H1 (cell line): ENCODE data around the gene FGF2. TPM values are rescaled to one million over a fixed set of nuclear protein-coding genes. Genes with fewer than 3 reads are reported as not detected.

Source experiments
- CTCF ChIA-PET: fragments of 300-600 bp; sonication (Branson Sonifier 250); formaldehyde crosslinking; loops from one replicate; lab custom pipeline; 2021; ENCODE audit not compliant: partially characterized antibody; lab: Charles Lee
- POLR2A ChIA-PET: fragments of 300-600 bp; sonication (Branson Sonifier 250); formaldehyde crosslinking; loops from one replicate; lab custom pipeline; 2021; ENCODE audit warnings: inconsistent platforms; ENCODE audit not compliant: partially characterized antibody; lab: Charles Lee
- DNase-seq, 2 experiments: peaks; one replicate each; pipeline versions ENCODE4 v3.0.0 to v3.0.0-alpha.2; 2010 to 2022; ENCODE audit warnings: low spot score in 2 of 2, low read depth in 1 of 2, mixed read lengths in 1 of 2
- FAIRE-seq: peaks from 2 replicates; lab custom pipeline; 2011; peaks lifted over from hg19 to GRCh38; lab: Jason Lieb, UNC
- H2AFZ ChIP-seq: 2 replicates; pipeline ENCODE4 v1.8.1; 2012; ENCODE audit warnings: low read length, inconsistent platforms
- H2AK5ac ChIP-seq: 2 replicates; pipeline ENCODE4 v1.6.1; 2013; ENCODE audit warnings: low read depth, low read length
- H2BK120ac ChIP-seq: replicated peaks from 2 replicates; pipeline ENCODE3; 2013; ENCODE audit warnings: low read depth, low read length, inconsistent platforms
- H2BK12ac ChIP-seq: 2 replicates; pipeline ENCODE4 v1.6.1; 2013; ENCODE audit warnings: low read depth, low read length
- H2BK15ac ChIP-seq: 2 replicates; pipeline ENCODE4 v1.6.1; 2013; ENCODE audit warnings: low read length
- H2BK20ac ChIP-seq: 2 replicates; pipeline ENCODE4 v1.6.1; 2013; ENCODE audit warnings: low read length
- H2BK5ac ChIP-seq: 2 replicates; pipeline ENCODE4 v1.6.1; 2013; ENCODE audit warnings: low read depth, low read length
- H3K14ac ChIP-seq: 2 replicates; pipeline ENCODE4 v1.6.1; 2013; ENCODE audit warnings: inconsistent platforms; ENCODE audit not compliant: insufficient read length
- H3K18ac ChIP-seq: 2 replicates; pipeline ENCODE4 v1.6.1; 2013; ENCODE audit warnings: low read length; ENCODE audit errors: extremely low read depth
- H3K23ac ChIP-seq: 2 replicates; pipeline ENCODE4 v1.6.1; 2013; ENCODE audit warnings: inconsistent platforms; ENCODE audit not compliant: insufficient read length
- H3K23me2 ChIP-seq: 2 replicates; pipeline ENCODE4 v1.6.1; 2013; ENCODE audit warnings: low read depth, low read length
- H3K27ac ChIP-seq: 2 replicates; pipeline ENCODE4 v1.6.1; 2011; ENCODE audit warnings: low read depth, low read length, inconsistent platforms
- H3K27me3 ChIP-seq, 4 experiments: replicated peaks in 1 of 4; 1 replicate in 1 of 4; 2 replicates in 3 of 4; pipeline versions ENCODE4 v1.6.1 to v1.8.1; 2011 to 2013; ENCODE audit warnings: low read length in 3 of 4, mild to moderate bottlenecking in 3 of 4, inconsistent platforms in 2 of 4, mixed read lengths in 2 of 4, moderate library complexity in 1 of 4; ENCODE audit not compliant: control insufficient read depth in 3 of 4, insufficient read depth in 3 of 4; ENCODE audit errors: extremely low read depth in 1 of 4
- H3K36me3 ChIP-seq, 4 experiments: 2 replicates each; pipeline versions ENCODE4 v1.6.1 to v1.8.1; 2011 to 2013; ENCODE audit warnings: mild to moderate bottlenecking in 4 of 4, low read length in 3 of 4, moderate library complexity in 2 of 4, control low read depth in 1 of 4, inconsistent platforms in 1 of 4; ENCODE audit not compliant: insufficient read depth in 4 of 4, control insufficient read depth in 2 of 4
- H3K4ac ChIP-seq: replicated peaks from 2 replicates; pipeline ENCODE3; 2013; ENCODE audit warnings: low read length, low read depth, mixed read lengths, inconsistent platforms; ENCODE audit not compliant: insufficient read length
- H3K4me1 ChIP-seq, 4 experiments: replicated peaks in 1 of 4; 1 replicate in 1 of 4; 2 replicates in 3 of 4; pipeline versions ENCODE4 v1.6.1 to v1.8.1; 2011 to 2013; ENCODE audit warnings: low read length in 3 of 4, inconsistent platforms in 2 of 4, mixed read lengths in 1 of 4; ENCODE audit not compliant: insufficient read depth in 4 of 4, control insufficient read depth in 3 of 4
- H3K4me2 ChIP-seq, 2 experiments: 2 replicates each; pipeline versions ENCODE4 v1.6.1 to v1.8.1; 2011 to 2013; ENCODE audit warnings: low read depth in 2 of 2, low read length in 2 of 2, control low read depth in 1 of 2, inconsistent platforms in 1 of 2, mild to moderate bottlenecking in 1 of 2; ENCODE audit not compliant: insufficient read depth in 1 of 2
- H3K4me3 ChIP-seq, 4 experiments: fragments of 200-600, 300-600 bp in 1 of 4; sonication (generic), shearing (Covaris generic), sonication (Bioruptor Twin) in 1 of 4; 2 replicates each; pipeline versions ENCODE4 v1.5.1 to v1.8.1; 2011 to 2016; ENCODE audit warnings: low read length in 4 of 4, low read depth in 3 of 4, control low read depth in 2 of 4, inconsistent platforms in 2 of 4, mild to moderate bottlenecking in 2 of 4, mixed read lengths in 1 of 4, moderate library complexity in 1 of 4; ENCODE audit not compliant: insufficient read depth in 2 of 4; ENCODE audit errors: extremely low read depth in 1 of 4
- H3K56ac ChIP-seq: replicated peaks from 2 replicates; pipeline ENCODE3; 2013; ENCODE audit warnings: low read depth, mild to moderate bottlenecking, mixed read lengths, low read length, inconsistent platforms; ENCODE audit not compliant: insufficient read length
- H3K79me1 ChIP-seq: 2 replicates; pipeline ENCODE4 v1.6.1; 2013; ENCODE audit warnings: low read depth, low read length, control low read depth
- H3K79me2 ChIP-seq, 2 experiments: 2 replicates each; pipeline versions ENCODE4 v1.6.1 to v1.8.1; 2012 to 2013; ENCODE audit warnings: low read length in 2 of 2, mild to moderate bottlenecking in 2 of 2, inconsistent platforms in 1 of 2; ENCODE audit not compliant: insufficient read depth in 2 of 2, control insufficient read depth in 1 of 2
- H3K9ac ChIP-seq, 4 experiments: replicated peaks in 1 of 4; 1 replicate in 1 of 4; 2 replicates in 3 of 4; pipeline versions ENCODE4 v1.6.1 to v1.8.1; 2011 to 2013; ENCODE audit warnings: low read depth in 3 of 4, low read length in 3 of 4, control low read depth in 2 of 4, mild to moderate bottlenecking in 2 of 4, moderate library complexity in 2 of 4, inconsistent platforms in 1 of 4; ENCODE audit errors: extremely low read depth in 1 of 4
- H3K9me3 ChIP-seq, 2 experiments: 2 replicates each; pipeline versions ENCODE4 v1.6.1 to v1.8.1; 2012 to 2013; ENCODE audit warnings: mild to moderate bottlenecking in 2 of 2, moderate library complexity in 2 of 2, control low read depth in 1 of 2, inconsistent platforms in 1 of 2, low read depth in 1 of 2, low read length in 1 of 2, mixed read lengths in 1 of 2; ENCODE audit not compliant: insufficient read depth in 2 of 2
- H4K20me1 ChIP-seq, 2 experiments: replicated peaks in 1 of 2; 2 replicates each; pipeline versions ENCODE3 to v1.8.1; 2011 to 2013; ENCODE audit warnings: inconsistent platforms in 2 of 2, low read length in 2 of 2, mild to moderate bottlenecking in 1 of 2; ENCODE audit not compliant: insufficient read depth in 2 of 2, control insufficient read depth in 1 of 2
- H4K5ac ChIP-seq: 2 replicates; pipeline ENCODE4 v1.6.1; 2013; ENCODE audit warnings: low read length, low read depth, mixed read lengths, inconsistent platforms; ENCODE audit not compliant: insufficient read length
- H4K8ac ChIP-seq: 2 replicates; pipeline ENCODE4 v1.8.0; 2013; ENCODE audit warnings: mild to moderate bottlenecking, moderate library complexity, low read length, inconsistent platforms; ENCODE audit not compliant: insufficient read depth; ENCODE audit errors: extremely low read depth
- H4K91ac ChIP-seq: replicated peaks from 2 replicates; pipeline ENCODE3; 2013; ENCODE audit warnings: low read length, mixed read lengths, inconsistent platforms; ENCODE audit not compliant: insufficient read length
- BCL11A ChIP-seq, 2 experiments: IDR thresholded peaks; one replicate each; pipeline ENCODE4 v1.6.1; 2011; ENCODE audit warnings: low read depth in 2 of 2, low read length in 2 of 2, mild to moderate bottlenecking in 2 of 2
- CBX5 ChIP-seq: fragments of 300-800, 300-1000 bp; sonication (generic); IDR thresholded peaks from 2 replicates; pipeline ENCODE4 v1.7.1; 2016; ENCODE audit warnings: antibody characterized with exemption, low read length, low read depth
- CHD1 ChIP-seq: IDR thresholded peaks from 2 replicates; pipeline ENCODE4 v1.6.1; 2012; ENCODE audit warnings: low read depth, low read length, improper control_type of control experiment
- CTBP2 ChIP-seq: IDR thresholded peaks from 2 replicates; pipeline ENCODE4 v1.7.0; 2011; ENCODE audit warnings: borderline replicate concordance, mild to moderate bottlenecking, moderate library complexity, mixed read lengths, low read length; ENCODE audit not compliant: insufficient read depth, insufficient read length
- EZH2 ChIP-seq: fragments of 200-600 bp; sonication (generic); IDR thresholded peaks from 2 replicates; pipeline ENCODE4 v1.7.1; 2012; ENCODE audit warnings: low read depth, mild to moderate bottlenecking, moderate library complexity, low read length, inconsistent platforms; ENCODE audit not compliant: severe bottlenecking
- JUND ChIP-seq: IDR thresholded peaks from 2 replicates; pipeline ENCODE4 v1.6.1; 2011; ENCODE audit warnings: mild to moderate bottlenecking, improper control_type of control experiment, low read length
- TBP ChIP-seq: IDR thresholded peaks from 2 replicates; pipeline ENCODE4 v1.6.1; 2011; ENCODE audit warnings: low read depth, low read length, improper control_type of control experiment
- WGBS, 2 experiments: shearing (Covaris generic) in 1 of 2; methylation state at CpG; one replicate each; pipeline versions ENCODE4 v1.1.6 to v1.1.7; 2013 to 2015; ENCODE audit warnings: low lambda C conversion rate in 2 of 2, mixed read lengths in 2 of 2, inconsistent platforms in 1 of 2, low coverage in 1 of 2, missing lambda C conversion rate in 1 of 2; ENCODE audit not compliant: insufficient replicate concordance in 2 of 2, insufficient coverage in 1 of 2, insufficient read length in 1 of 2; ENCODE audit errors: extremely low coverage in 1 of 2, missing lambda C conversion rate in 1 of 2; 5-methylcytosine and 5-hydroxymethylcytosine counted together
- polyA plus RNA-seq, 7 experiments: library from polyadenylated mRNA; depleted of rRNA in 3 of 7; stranded (reverse) in 5 of 7; unstranded in 2 of 7; fragments of >200 nt in 5 of 7; fragments of 200-250 nt in 2 of 7; gene quantifications; 1 replicate in 5 of 7; 2 replicates in 1 of 7; 4 replicates in 1 of 7; pipeline versions ENCODE4 v1.2.1 to v1.2.3, GENCODE V29; 2011 to 2013; ENCODE audit warnings: missing spikeins in 2 of 7, mixed read lengths in 2 of 7
- total RNA-seq: library from RNA; stranded (reverse); fragmentation: NEBNext Ultra II Directional; extraction: Animal tissue kit (Norgen Biotek cat#: 25700); gene quantifications from 2 replicates; pipeline ENCODE4 v1.2.1, GENCODE V29; 2021

FGF2 gene
- total and polyA plus RNA-seq, 2 of the 8 experiments (the other 6 are each of a cell fraction or from before 2014, with no cell fraction given), result 23.4 to 145 TPM

GRCh38 chr4:122865425-122865824 lies 38.8 kb downstream of the FGF2 start:
- Histone ChIP-seq H2BK12ac (no peak overlapping the region), H2BK15ac (no peak overlapping the region), H2BK5ac (no peak overlapping the region), H3K36me3 (peaks cover 0 to 5% (median 0%) of the 10 kb centered on the region in 4 experiments; a peak in 2 of 8 replicates), H2AFZ (no peak overlapping the region), H3K27ac (no peak overlapping the region), H3K4me3 (no peak overlapping the region), H3K27me3 (no peaks in the 10 kb centered on the region), H4K20me1 (peaks cover 15 to 18% of the 10 kb centered on the region in 2 experiments), H3K23ac (no peak overlapping the region), H4K5ac (no peak overlapping the region), H3K18ac (no peak overlapping the region), H3K56ac (no peak overlapping the region), H3K4ac (no peak overlapping the region), H4K8ac (no peak overlapping the region), H2AK5ac (no peak overlapping the region), H3K4me2 (no peak overlapping the region), H4K91ac (no peak overlapping the region), H3K23me2 (peaks cover 3% of the 10 kb centered on the region), H2BK120ac (no peak overlapping the region), H3K79me1 (no peaks in the 10 kb centered on the region; the same call in 1 of the 2 replicates), H3K9ac (no peak overlapping the region), H2BK20ac (no peak overlapping the region), H3K4me1 (peaks cover 0 to 3% (median under 1%) of the 10 kb centered on the region in 4 experiments; a peak in 2 of 7 replicates), H3K79me2 (peaks cover 49 to 98% of the 10 kb centered on the region in 2 experiments), H3K9me3 (no peaks in the 10 kb centered on the region), H3K14ac (no peak overlapping the region)
- 92% methylated on average over 4 of the region's 4 CpGs; no CpG with 5 or more reads in 1 of the 2 experiments for WGBS, 2 experiments
- FAIRE-seq, result no peak
- TF ChIP-seq CTBP2 (no peak), EZH2 (no peak), CHD1 (no peak), JUND (no peak), TBP (no peak), CBX5 (no peak), BCL11A (IDR thresholded peaks at IDR 0.05; ENCODE audit: low read depth in 2 of 2, low read length in 2 of 2) (no peak)
- no peak for DNase-seq
- ChIA-PET CTCF (interaction anchor here (1.6 to 1.8 kb wide), 2 partner anchors 10 to 99 kb away, joined by 3 to 4 read pairs; no protein-coding TSS in a partner anchor), POLR2A (interaction anchor here (4.0 kb wide), 1 partner anchor 20 kb away, joined by 9 read pairs; no protein-coding TSS in a partner anchor)
